GM18505 (cell line): ENCODE results near the gene SNRNP40.

Experiments
- ATAC-seq: cut with Tn5 transposase; IDR thresholded peaks from one replicate; pipeline ENCODE4 v1.9.1; 2021; ENCODE audit not compliant: unreplicated experiment
- POLR2A ChIP-seq: IDR thresholded peaks from 4 replicates; pipeline ENCODE4 v1.6.1; 2011; ENCODE audit warnings: borderline replicate concordance; ENCODE audit not compliant: insufficient read depth, insufficient read length; ENCODE audit errors: extremely low read depth

SNRNP40 gene

DNA sequence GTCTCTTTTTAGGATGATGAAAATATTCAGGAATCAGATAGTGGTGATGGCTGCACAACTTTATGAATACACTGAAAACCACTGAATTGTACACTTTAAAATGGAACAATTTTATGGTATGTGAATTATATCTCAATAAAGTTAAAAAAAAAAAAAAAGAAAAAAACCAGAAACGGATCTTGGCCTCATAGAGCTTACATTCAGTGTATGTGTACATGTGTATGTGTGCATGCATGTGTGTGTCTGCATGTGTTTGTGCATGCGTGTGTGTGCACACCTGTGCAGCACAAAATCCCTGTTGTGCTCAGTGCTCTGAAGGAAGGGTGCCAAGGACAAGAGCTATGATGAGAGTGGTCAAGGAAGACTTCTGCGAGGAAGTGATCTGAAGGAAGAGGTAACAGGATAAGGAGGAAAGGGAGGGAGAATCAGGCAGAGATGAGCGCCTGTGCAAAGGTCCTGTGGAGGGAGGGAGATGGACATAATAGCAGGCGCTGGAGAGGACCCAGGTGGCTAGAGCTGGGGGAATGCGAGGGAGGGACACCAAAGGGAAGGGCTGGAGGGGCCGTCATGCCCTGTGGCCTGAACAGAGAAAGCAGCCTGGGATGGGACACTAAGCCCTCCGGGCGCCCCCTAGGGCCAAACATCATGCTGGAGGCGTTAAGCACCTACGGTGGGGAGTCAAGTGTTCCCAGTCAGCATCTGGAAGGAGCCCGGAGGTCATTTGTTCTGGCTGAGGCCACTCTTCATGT is 82.1 kb downstream of the SNRNP40 start:
- TF ChIP-seq POLR2A = no peak
- no peak for ATAC-seq
